Measurements from ENCODE around the gene CTTNBP2.

- TF ChIP-seq CTCF (IDR thresholded peaks at IDR 0.05; ENCODE audit: poor library complexity) (no peak), EZH2 (IDR thresholded peaks at IDR 0.05; ENCODE audit: borderline replicate concordance) (no peak), EZH2phosphoT487 (IDR thresholded peaks at IDR 0.05; ENCODE audit: low read depth, severe bottlenecking, unreplicated experiment) (no peak)
Observed at GRCh38 chr7:117870448-117871130, 2.7 kb downstream of the CTTNBP2 start.
